Prostate gland (tissue), 2 donors: ENCODE data around the gene KANSL3.

Experiments used
- CTCF ChIP-seq, 4 experiments: fragments of 200-600 bp in 2 of 4; fragments of 450-650 bp in 2 of 4; sonication (generic) in 2 of 4; IDR thresholded peaks; 1 replicate in 3 of 4; 2 replicates in 1 of 4; pipeline ENCODE4 v1.5.1; 2016 to 2019; ENCODE audit warnings: antibody characterized with exemption in 4 of 4, mild to moderate bottlenecking in 2 of 4, moderate library complexity in 2 of 4
- POLR2AphosphoS5 ChIP-seq: sonication (generic); formaldehyde crosslinking; IDR thresholded peaks from one replicate; pipeline ENCODE4 v1.6.1; 2017; ENCODE audit warnings: antibody characterized with exemption

GRCh38 chr2:96594691-96595152 lies 43.4 kb downstream of the KANSL3 start:
- no peak for TF ChIP-seq CTCF (IDR thresholded peaks at IDR 0.05)
- TF ChIP-seq POLR2AphosphoS5: no peak
